A549 (cell line): ENCODE results near the gene AUTS2.

Experiments used
- EP300 ChIP-seq, 2 experiments: fragments of >200 bp; sonication (Bioruptor Twin); formaldehyde crosslinking; IDR thresholded peaks; 2 replicates in 1 of 2; 3 replicates in 1 of 2; pipeline ENCODE4 v1.6.1; 2016 to 2017
- ESRRA ChIP-seq: fragments of 150-350 bp; IDR thresholded peaks from 2 replicates; pipeline ENCODE4 v1.6.1; 2014; ENCODE audit warnings: mild to moderate bottlenecking, low read length, borderline replicate concordance
- HOXB5 ChIP-seq: fragments of 250-450 bp; sonication (Bioruptor Pico); IDR thresholded peaks from 2 replicates; pipeline ENCODE4 v1.5.0; 2020; ENCODE audit warnings: mild to moderate bottlenecking, moderate library complexity
- ZC3H11A ChIP-seq: fragments of 450-650 bp; IDR thresholded peaks from 2 replicates; pipeline ENCODE4 v1.6.1; 2014; ENCODE audit warnings: antibody characterized with exemption, mild to moderate bottlenecking
- TF ChIP-seq, protein P1 (sequence below): fragments of >200 bp; sonication (Bioruptor Twin); formaldehyde crosslinking; IDR thresholded peaks from 3 replicates; pipeline ENCODE4 v1.5.1; 2016

DNA sequence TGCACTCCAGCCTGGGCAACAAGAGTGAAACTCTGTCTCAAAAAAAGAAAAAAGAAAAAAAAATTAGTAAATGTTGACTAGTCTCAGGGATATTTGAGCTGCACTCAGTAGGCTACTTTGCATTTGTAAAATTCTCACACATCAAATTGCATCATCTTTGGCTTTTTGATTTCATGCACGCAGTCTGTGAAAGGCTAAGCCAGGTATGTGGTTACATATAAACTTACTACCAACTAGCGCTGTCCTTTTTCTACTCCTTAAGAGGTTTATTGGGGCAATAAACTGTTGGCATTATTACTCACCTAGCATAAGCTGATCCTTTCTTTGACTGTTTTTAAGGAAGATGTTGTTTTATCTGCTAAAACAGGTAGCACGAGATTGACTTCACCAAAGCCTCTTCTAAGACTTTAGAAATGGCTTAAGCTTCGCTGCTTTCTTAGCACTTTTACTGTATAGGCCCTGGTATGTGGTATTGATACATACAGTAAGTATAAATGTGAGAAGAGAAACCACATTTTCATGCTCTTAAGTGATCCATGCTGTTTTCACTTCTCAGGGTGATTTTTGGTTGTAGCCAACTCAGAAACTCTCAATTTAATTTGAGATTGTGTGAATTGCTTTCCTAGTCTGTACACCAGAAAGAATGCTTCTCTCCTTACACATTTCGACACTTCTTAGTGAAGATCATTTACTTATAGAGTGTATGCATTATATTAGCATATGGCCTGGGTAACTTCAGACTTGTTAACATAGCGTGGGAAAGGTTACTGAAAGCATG is 323.9 kb downstream of the AUTS2 start:
- TF ChIP-seq HOXB5 (CRISPR knock-in tag) (no peak), EP300 (IDR thresholded peaks at IDR 0.05) (no peak), ZC3H11A (no peak), ESRRA (no peak)
- TF ChIP-seq, protein P1, sequence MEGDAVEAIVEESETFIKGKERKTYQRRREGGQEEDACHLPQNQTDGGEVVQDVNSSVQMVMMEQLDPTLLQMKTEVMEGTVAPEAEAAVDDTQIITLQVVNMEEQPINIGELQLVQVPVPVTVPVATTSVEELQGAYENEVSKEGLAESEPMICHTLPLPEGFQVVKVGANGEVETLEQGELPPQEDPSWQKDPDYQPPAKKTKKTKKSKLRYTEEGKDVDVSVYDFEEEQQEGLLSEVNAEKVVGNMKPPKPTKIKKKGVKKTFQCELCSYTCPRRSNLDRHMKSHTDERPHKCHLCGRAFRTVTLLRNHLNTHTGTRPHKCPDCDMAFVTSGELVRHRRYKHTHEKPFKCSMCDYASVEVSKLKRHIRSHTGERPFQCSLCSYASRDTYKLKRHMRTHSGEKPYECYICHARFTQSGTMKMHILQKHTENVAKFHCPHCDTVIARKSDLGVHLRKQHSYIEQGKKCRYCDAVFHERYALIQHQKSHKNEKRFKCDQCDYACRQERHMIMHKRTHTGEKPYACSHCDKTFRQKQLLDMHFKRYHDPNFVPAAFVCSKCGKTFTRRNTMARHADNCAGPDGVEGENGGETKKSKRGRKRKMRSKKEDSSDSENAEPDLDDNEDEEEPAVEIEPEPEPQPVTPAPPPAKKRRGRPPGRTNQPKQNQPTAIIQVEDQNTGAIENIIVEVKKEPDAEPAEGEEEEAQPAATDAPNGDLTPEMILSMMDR = no peak
